HEK293 (cell line): Measurements from ENCODE around the gene TSGA10IP.

Experiments used
- CTCF ChIA-PET: fragments of 350-600 bp; formaldehyde crosslinking; extraction: SDS; loops from one replicate; lab custom pipeline; 2021; ENCODE audit warnings: antibody characterized with exemption; lab: Yijun Ruan, JAX
- POLR2A ChIA-PET: fragments of 300-600 bp; formaldehyde crosslinking; extraction: SDS; loops from one replicate; lab custom pipeline; 2020; ENCODE audit warnings: antibody characterized with exemption, inconsistent platforms; lab: Yijun Ruan, JAX
- H3K27ac ChIP-seq: fragments of 200-500 bp; sonication (Bioruptor generic); 2 replicates; pipeline ENCODE4 v1.5.1; 2014; ENCODE audit warnings: low read depth, low read length, control low read depth, inconsistent platforms; ENCODE audit errors: extremely low read depth
- H3K36me3 ChIP-seq, 2 experiments: fragments of 200-500 bp in 1 of 2; sonication (Bioruptor generic) in 1 of 2; 1 replicate in 1 of 2; 2 replicates in 1 of 2; pipeline ENCODE4 v1.5.1; 2014 to 2017; ENCODE audit warnings: inconsistent platforms in 2 of 2, low read length in 2 of 2; ENCODE audit not compliant: control insufficient read depth in 2 of 2, insufficient read depth in 1 of 2
- H3K4me1 ChIP-seq: fragments of 200-500 bp; sonication (Bioruptor generic); 2 replicates; pipeline ENCODE4 v1.5.1; 2014; ENCODE audit warnings: mild to moderate bottlenecking, low read length, inconsistent platforms; ENCODE audit not compliant: control insufficient read depth, insufficient read depth
- H3K4me3 ChIP-seq: 2 replicates; pipeline ENCODE4 v1.5.1; 2011; ENCODE audit warnings: low read depth, mild to moderate bottlenecking, control low read depth, low read length, moderate library complexity
- H3K9me3 ChIP-seq: fragments of 200-500 bp; sonication (Bioruptor generic); 2 replicates; pipeline ENCODE4 v1.5.1; 2014; ENCODE audit warnings: low read depth, low read length, inconsistent platforms; ENCODE audit not compliant: control insufficient read depth, insufficient read depth
- ELK4 ChIP-seq: IDR thresholded peaks from 2 replicates; pipeline ENCODE4 v1.6.1; 2011; ENCODE audit warnings: mild to moderate bottlenecking, low read depth, low read length, borderline replicate concordance
- REST ChIP-seq: fragments of 450-650 bp; formaldehyde crosslinking; IDR thresholded peaks from 2 replicates; pipeline ENCODE4 v1.5.1; 2016; ENCODE audit warnings: missing biosample characterization, missing genetic modification characterization
- ZNF114 ChIP-seq: fragments of 450-650 bp; formaldehyde crosslinking; IDR thresholded peaks from 2 replicates; pipeline ENCODE4 v1.5.0; 2017; ENCODE audit warnings: missing biosample characterization, missing genetic modification characterization
- ZNF202 ChIP-seq: fragments of 450-650 bp; formaldehyde crosslinking; IDR thresholded peaks from 2 replicates; pipeline ENCODE4 v1.5.1; 2016; ENCODE audit warnings: missing biosample characterization, missing genetic modification characterization, borderline replicate concordance
- ZNF280C ChIP-seq: fragments of 450-650 bp; formaldehyde crosslinking; IDR thresholded peaks from 2 replicates; pipeline ENCODE4 v1.5.1; 2016; ENCODE audit warnings: missing biosample characterization, missing genetic modification characterization
- ZNF324 ChIP-seq: fragments of 450-650 bp; formaldehyde crosslinking; IDR thresholded peaks from 2 replicates; pipeline ENCODE4 v1.5.1; 2016; ENCODE audit warnings: missing biosample characterization, missing genetic modification characterization
- ZNF449 ChIP-seq: fragments of 450-650 bp; formaldehyde crosslinking; IDR thresholded peaks from 2 replicates; pipeline ENCODE4 v1.5.1; 2017; ENCODE audit warnings: missing biosample characterization, mild to moderate bottlenecking, missing genetic modification characterization, moderate library complexity
- ZNF510 ChIP-seq: fragments of 450-650 bp; formaldehyde crosslinking; IDR thresholded peaks from 2 replicates; pipeline ENCODE4 v1.5.1; 2018; ENCODE audit warnings: mild to moderate bottlenecking, missing genetic modification characterization, missing biosample characterization; ENCODE audit not compliant: insufficient replicate concordance
- ZNF830 ChIP-seq: fragments of 450-650 bp; IDR thresholded peaks from 2 replicates; pipeline ENCODE4 v1.5.0; 2018; ENCODE audit warnings: missing biosample characterization, missing genetic modification characterization, low read depth, mild to moderate bottlenecking, moderate library complexity

Gene TSGA10IP

GRCh38 chr11:65973439-65974110, 28.3 kb downstream of the TSGA10IP start (continued):
- TF ChIP-seq ZNF280C = no peak

GRCh38 chr11:65975771-65976170, 30.5 kb downstream of the TSGA10IP start:
- Histone ChIP-seq H3K4me1 (no peaks in the 10 kb centered on the region), H3K4me3 (no peak overlapping the region), H3K9me3 (no peaks in the 10 kb centered on the region), H3K27ac (no peak overlapping the region), H3K36me3 (peaks cover 0 to 63% of the 10 kb centered on the region in 2 experiments; a peak in 2 of 3 replicates)
- ChIA-PET CTCF (interaction anchor here (1.2 to 1.4 kb wide), 2 partner anchors 88 to 90 kb away, joined by 3 read pairs; no protein-coding TSS in a partner anchor), POLR2A (interaction anchor here (1.3 kb wide), 1 partner anchor 64 kb away, joined by 7 read pairs; no protein-coding TSS in a partner anchor)
- peak; percentile 71 for TF ChIP-seq REST (tag by site-specific recombination)
- TF ChIP-seq ELK4 = no peak

GRCh38 chr11:65976216-65977176, 31.2 kb downstream of the TSGA10IP start:
- TF ChIP-seq ZNF510 (tag by site-specific recombination) (no peak), ZNF202 (tag by site-specific recombination) (no peak), ZNF449 (tag by site-specific recombination) (no peak), ZNF114 (tag by site-specific recombination) (no peak), ZNF830 (tag by site-specific recombination) (no peak), ZNF324 (no peak)
- TF ChIP-seq, all 188 proteins: peak for 0
- H3K4me1 ChIP-seq = no peaks in the 10 kb centered on the region
- H3K4me3 ChIP-seq = no peak overlapping the region
- no peaks in the 10 kb centered on the region for H3K9me3 ChIP-seq
- ChIA-PET CTCF (interaction anchor here (1.2 to 1.4 kb wide), 2 partner anchors 89 to 91 kb away, joined by 3 read pairs; no protein-coding TSS in a partner anchor), POLR2A (interaction anchor here (0.8 kb wide), 1 partner anchor 125 kb away, joined by 3 read pairs; no protein-coding TSS in a partner anchor)
- peaks cover 0 to 63% of the 10 kb centered on the region in 2 experiments; a peak in 2 of 3 replicates for H3K36me3 ChIP-seq
- no peak overlapping the region for H3K27ac ChIP-seq
